ENCODE results near the gene HNRNPUL1.
"Not testable (repeated sequence)": the region's sequence is repeated elsewhere in the genome, so short reads cannot be mapped to it uniquely, and the experiment has no call there.

HNRNPUL1 gene

DNA sequence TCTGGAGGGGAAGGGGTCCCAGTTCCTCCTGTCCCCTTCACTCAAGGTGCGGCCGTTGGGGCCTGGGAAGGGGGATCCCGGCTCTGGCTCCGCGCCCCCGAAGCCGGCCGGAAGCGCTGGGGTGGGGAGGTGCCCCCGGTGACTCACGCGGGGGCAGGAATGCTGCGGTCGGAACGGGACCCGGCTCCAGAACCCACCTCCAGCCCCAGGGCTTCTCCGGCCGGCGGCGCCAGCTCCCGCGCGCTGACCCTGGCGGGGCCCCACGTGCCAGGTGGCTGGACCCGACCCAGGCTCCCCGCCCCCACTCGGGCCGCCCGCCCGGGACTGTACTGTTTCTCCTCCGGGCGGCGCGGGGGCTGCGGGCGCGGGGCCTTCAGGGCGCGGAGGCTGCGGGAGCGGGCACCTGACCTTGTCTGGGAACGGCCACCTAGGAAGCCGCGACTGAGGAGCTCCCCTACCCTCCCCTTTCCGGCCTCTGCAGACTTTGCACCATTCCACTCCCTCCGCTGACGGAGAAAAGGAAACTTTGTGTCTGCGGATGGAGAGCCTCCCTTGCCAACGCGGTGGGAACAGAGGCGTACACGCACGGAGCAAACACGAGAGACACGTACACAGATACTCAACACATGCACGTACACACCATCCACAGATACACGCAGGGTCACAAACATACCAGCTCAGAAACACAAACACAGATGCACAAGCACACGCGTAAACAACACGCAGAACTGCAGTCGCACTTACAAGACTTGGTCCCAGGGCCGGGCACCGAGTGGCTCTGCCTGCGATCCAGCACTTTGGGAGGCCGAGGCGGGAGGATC is 37.9 kb upstream of the HNRNPUL1 start:
- Mint-ChIP-seq H3K36me3 (ENCODE audit: low read depth) (no peaks in the 10 kb centered on the region), H3K9me3 (no peaks in the 10 kb centered on the region), H3K4me1 (ENCODE audit: low read depth) (peaks cover 11% of the 10 kb centered on the region), H3K4me3 (peak overlapping the region; percentile 88), H3K27me3 (ENCODE audit: low read depth) (peaks cover 14% of the 10 kb centered on the region), H3K27ac (peak overlapping the region; percentile 50)
- peak; percentile 49 for DNase-seq (ENCODE audit: low spot score)

DNA sequence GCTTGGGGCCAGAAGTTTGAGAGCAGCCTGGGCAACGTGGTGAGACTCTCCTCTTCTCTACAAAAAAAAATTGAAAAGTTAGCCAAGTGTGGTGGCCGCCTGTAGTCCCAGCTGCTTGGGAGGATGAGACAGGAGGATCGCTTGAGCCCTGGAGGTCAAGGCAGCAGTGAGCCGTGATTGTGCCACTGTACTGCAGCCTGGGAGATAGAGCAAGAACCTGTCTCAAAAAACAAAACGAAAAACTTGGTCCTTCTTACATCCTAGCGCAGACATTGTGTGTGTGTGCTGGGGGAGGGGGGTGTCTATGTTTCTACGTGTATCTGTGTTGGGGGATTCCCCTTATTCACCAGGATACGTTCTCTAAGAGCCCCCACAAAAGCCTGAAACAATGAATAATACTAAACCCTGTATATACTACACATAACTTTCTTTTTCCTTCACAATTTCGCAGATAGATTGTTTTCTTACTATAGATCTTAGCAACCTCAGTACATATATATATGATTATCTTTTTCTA is 37.2 kb upstream of the HNRNPUL1 start:
- Mint-ChIP-seq H3K4me3 (peak overlapping the region; percentile 88), H3K27ac (no peak overlapping the region), H3K36me3 (ENCODE audit: low read depth) (no peaks in the 10 kb centered on the region)

DNA sequence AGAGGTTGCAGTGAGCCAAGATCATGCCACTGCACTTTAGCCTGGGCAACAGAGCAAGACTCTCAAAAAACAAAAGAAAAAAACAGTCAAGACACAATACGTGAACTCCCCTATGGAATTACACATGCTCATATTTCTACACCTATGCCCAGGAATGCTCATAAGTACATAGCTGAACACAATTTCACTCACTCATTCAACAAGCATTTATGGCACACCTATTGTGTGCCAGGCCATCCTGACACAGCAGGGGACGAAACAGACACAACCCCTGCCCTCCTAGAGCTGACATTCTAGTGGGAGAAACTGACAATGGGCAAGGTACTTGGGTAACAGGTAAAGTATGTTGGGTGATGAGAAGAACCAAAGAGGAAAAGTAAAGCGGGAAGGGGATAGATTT is 35.7 kb upstream of the HNRNPUL1 start:
- no peaks in the 10 kb centered on the region for H3K36me3 Mint-ChIP-seq (ENCODE audit: low read depth)
- no peak overlapping the region for H3K4me3 Mint-ChIP-seq
- no peak for DNase-seq (ENCODE audit: low spot score)
- H3K27me3 Mint-ChIP-seq (ENCODE audit: low read depth): peaks cover 8% of the 10 kb centered on the region
- H3K9me3 Mint-ChIP-seq: no peaks in the 10 kb centered on the region
- H3K4me1 Mint-ChIP-seq (ENCODE audit: low read depth): peaks cover 11% of the 10 kb centered on the region
- H3K27ac Mint-ChIP-seq: no peak overlapping the region

More for the DNA sequence above, 37.2 kb upstream of the HNRNPUL1 start:
- no peak for DNase-seq (ENCODE audit: low spot score)
- Mint-ChIP-seq H3K27me3 (ENCODE audit: low read depth) (peaks cover 13% of the 10 kb centered on the region), H3K9me3 (no peaks in the 10 kb centered on the region), H3K4me1 (ENCODE audit: low read depth) (peaks cover 11% of the 10 kb centered on the region)

DNA sequence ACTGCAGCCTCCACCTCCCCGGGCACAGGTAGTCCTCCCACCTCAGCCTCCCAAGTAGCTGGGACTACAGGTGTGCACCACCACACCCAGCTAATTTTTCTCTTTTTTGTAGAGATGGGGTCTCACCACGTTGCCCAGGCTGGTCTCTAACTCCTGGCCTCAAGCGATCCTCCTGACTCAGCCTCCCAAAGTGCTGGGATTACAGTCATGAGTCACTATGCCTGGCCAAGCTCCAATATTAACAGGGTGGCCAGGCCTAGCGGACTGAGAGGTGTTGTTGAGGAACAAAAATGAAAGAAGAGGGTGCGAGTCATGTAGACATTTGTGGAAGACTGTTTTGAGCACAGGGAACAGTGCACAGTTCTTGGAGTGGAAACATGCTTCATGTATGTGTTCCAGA is 34.8 kb upstream of the HNRNPUL1 start:
- peaks cover 11% of the 10 kb centered on the region for H3K4me1 Mint-ChIP-seq (ENCODE audit: low read depth)
- not testable (repeated sequence) for H3K4me3 Mint-ChIP-seq; H3K27ac Mint-ChIP-seq; H3K9me3 Mint-ChIP-seq; DNase-seq (ENCODE audit: low spot score); H3K27me3 Mint-ChIP-seq (ENCODE audit: low read depth); H3K36me3 Mint-ChIP-seq (ENCODE audit: low read depth)

DNA sequence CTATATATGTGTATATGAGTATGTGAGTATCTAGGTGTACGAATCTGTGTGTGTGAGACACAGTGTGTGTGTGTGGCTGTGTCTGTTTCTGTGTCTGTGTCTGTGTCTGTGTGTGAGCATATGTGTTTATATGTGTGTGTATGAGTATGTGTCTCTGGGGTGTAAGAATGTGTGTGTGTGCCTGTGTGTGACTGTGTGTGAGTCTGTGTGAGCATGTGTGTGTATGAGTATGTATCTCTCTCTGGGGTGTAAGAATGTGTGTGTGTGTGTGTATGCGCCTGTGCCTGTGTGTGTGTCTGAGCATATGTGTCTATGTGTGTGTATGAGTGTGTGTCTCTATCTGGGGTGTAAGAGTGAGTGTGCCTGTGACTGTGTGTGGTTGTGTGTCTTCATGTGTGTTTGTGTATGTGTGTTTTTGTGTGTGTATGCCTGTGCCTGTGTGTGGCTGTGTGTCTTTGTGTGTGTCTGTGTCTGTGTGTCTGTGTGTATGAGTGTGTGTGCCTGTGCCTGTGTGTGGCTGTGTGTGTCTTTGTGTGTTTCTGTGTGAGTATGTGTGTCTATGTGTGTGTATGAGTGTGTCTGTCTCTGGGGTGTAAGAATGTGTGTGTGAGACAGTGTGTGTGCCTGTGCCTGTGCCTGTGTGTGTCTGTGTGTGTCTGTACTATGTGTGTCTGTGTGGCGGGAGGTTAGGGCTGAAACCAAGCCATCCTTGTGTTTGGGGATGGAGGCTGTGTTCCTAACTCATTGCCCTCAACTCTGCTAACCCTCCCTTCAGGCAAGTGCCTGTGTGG is 33.9 kb upstream of the HNRNPUL1 start:
- peaks cover 3% of the 10 kb centered on the region for H3K27me3 Mint-ChIP-seq (ENCODE audit: low read depth)

DNA sequence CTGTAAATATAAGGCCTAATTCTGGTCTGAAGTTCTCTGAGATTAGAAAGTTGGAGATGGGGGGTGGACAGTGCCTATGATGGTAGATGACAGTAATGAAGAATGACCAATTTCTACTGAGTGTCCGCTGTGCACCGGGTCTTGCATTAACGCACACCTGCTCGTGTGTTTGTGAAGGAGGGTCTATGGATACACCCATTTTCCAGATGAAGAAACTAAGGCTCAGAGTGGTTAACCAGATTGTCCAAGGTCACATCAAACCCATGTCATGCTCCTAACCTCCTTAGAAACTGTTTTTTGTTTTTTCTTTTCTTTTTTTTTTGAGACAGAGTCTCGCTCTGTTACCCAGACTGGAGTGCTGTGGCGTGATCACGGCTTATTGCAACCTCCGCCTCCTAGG is 31.5 kb upstream of the HNRNPUL1 start:
- Mint-ChIP-seq H3K4me1 (ENCODE audit: low read depth) (no peaks in the 10 kb centered on the region), H3K9me3 (no peaks in the 10 kb centered on the region), H3K4me3 (no peak overlapping the region), H3K36me3 (ENCODE audit: low read depth) (no peaks in the 10 kb centered on the region), H3K27me3 (ENCODE audit: low read depth) (no peaks in the 10 kb centered on the region), H3K27ac (no peak overlapping the region)
- DNase-seq (ENCODE audit: low spot score): no peak

More for the DNA sequence above, 33.9 kb upstream of the HNRNPUL1 start:
- Mint-ChIP-seq H3K4me1 (ENCODE audit: low read depth) (peaks cover 11% of the 10 kb centered on the region), H3K4me3 (no peak overlapping the region), H3K27ac (no peak overlapping the region), H3K9me3 (no peaks in the 10 kb centered on the region), H3K36me3 (ENCODE audit: low read depth) (no peaks in the 10 kb centered on the region)
- DNase-seq (ENCODE audit: low spot score): no peak

DNA sequence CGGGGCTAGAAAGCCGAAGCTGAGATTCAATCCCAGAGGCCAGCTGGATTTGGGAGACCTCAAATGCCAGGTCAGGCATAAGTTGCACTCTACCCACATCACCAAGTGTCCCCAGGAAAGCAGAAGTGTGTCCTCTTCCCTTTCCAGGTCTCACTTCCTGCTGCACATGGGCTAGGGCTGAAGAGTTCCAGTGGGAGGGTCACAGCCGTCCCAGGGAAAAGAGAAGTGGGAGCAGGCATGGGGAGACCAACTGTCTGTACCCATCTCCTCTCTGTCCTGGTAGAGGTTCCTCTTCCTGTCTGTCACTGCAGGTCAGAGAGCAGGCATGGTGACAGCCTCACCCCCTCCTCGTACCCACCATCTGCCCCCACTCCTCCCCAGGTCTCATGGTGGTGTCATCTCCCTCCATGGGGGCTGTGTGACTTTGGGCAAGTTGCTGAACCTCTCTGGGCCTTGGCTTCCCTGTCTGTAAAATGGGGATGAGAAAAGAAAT is 30.4 kb upstream of the HNRNPUL1 start:
- H3K36me3 Mint-ChIP-seq (ENCODE audit: low read depth): no peaks in the 10 kb centered on the region
- no peaks in the 10 kb centered on the region for H3K4me1 Mint-ChIP-seq (ENCODE audit: low read depth)
- no peaks in the 10 kb centered on the region for H3K9me3 Mint-ChIP-seq
- H3K4me3 Mint-ChIP-seq: no peak overlapping the region
- no peak for DNase-seq (ENCODE audit: low spot score)
- no peaks in the 10 kb centered on the region for H3K27me3 Mint-ChIP-seq (ENCODE audit: low read depth)
- no peak overlapping the region for H3K27ac Mint-ChIP-seq

DNA sequence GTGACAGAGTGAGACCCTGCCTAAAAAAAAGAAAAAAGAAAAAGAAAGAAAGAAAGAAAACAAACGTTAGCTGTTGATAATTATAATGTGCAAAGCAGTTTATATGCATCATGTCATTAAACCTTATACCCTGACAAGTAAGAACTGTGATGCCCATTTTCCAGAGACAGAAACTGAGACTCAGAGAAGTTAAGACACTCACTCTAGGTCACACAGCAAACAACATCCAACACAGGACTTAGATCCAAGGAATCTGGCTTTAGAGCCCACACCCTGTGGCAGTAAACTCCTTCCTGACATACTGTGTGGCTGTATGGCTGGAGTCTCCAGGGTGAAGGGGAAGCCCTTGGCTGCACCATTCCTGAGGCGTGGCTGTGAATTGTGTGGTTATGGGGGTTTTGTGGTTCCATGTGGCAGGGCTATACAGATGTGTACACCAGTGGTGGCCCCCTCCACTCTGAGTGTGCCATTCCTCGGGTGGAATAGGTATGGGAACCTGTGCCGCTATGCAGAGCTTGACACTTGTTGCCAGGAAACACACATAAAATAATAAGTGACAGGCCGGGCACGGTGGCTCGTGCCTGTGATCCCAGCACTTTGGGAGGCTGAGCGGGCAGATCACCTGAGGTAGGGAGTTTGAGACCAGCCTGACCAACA is 29.5 kb upstream of the HNRNPUL1 start:
- Mint-ChIP-seq H3K27me3 (ENCODE audit: low read depth) (no peaks in the 10 kb centered on the region), H3K27ac (no peak overlapping the region), H3K36me3 (ENCODE audit: low read depth) (no peaks in the 10 kb centered on the region), H3K4me1 (ENCODE audit: low read depth) (no peaks in the 10 kb centered on the region), H3K4me3 (no peak overlapping the region), H3K9me3 (no peaks in the 10 kb centered on the region)
- DNase-seq (ENCODE audit: low spot score): no peak

DNA sequence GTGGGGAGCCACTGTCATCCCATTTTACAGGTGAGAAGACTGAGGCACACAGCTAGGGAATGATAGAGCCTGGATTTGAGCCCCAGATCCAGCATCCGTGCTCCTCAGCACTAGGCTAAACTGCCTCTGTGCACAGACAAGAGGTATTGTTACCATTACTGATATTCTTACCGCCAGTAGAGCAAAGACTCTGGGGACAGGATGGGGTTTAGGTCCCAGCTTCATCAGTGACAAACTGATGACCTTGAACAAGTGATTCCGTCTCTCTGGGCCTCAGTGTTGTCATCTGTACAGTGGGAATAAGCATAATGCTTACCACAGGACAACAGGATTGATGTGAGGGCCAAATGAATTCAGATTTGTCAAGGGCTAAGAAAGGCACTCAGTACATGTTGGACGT is 28.7 kb upstream of the HNRNPUL1 start:
- no peaks in the 10 kb centered on the region for H3K4me1 Mint-ChIP-seq (ENCODE audit: low read depth)
- DNase-seq (ENCODE audit: low spot score): no peak
- H3K27ac Mint-ChIP-seq: no peak overlapping the region

DNA sequence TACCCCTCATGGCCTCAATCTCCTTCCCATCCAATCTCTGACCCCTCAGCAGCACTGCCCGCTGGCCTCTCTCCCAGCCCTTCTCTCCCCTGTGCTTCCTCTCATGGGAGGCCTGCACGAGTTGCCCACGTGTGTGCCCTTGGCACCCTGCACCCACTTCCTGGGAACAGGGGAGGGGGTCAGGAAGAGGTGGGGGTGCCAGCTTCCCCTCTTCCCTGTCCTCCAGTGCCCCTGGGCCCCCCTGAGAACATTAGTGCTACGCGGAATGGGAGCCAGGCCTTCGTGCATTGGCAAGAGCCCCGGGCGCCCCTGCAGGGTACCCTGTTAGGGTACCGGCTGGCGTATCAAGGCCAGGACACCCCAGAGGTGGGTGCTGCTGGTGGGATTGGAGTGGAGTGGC is 25.9 kb upstream of the HNRNPUL1 start:
- Mint-ChIP-seq H3K27ac (no peak overlapping the region), H3K27me3 (ENCODE audit: low read depth) (no peaks in the 10 kb centered on the region), H3K4me3 (no peak overlapping the region), H3K9me3 (no peaks in the 10 kb centered on the region), H3K4me1 (ENCODE audit: low read depth) (no peaks in the 10 kb centered on the region), H3K36me3 (ENCODE audit: low read depth) (no peaks in the 10 kb centered on the region)
- no peak for DNase-seq (ENCODE audit: low spot score)

More for the DNA sequence above, 28.7 kb upstream of the HNRNPUL1 start:
- no peaks in the 10 kb centered on the region for H3K27me3 Mint-ChIP-seq (ENCODE audit: low read depth)
- H3K9me3 Mint-ChIP-seq: no peaks in the 10 kb centered on the region
- H3K36me3 Mint-ChIP-seq (ENCODE audit: low read depth): no peaks in the 10 kb centered on the region
- no peak overlapping the region for H3K4me3 Mint-ChIP-seq

DNA sequence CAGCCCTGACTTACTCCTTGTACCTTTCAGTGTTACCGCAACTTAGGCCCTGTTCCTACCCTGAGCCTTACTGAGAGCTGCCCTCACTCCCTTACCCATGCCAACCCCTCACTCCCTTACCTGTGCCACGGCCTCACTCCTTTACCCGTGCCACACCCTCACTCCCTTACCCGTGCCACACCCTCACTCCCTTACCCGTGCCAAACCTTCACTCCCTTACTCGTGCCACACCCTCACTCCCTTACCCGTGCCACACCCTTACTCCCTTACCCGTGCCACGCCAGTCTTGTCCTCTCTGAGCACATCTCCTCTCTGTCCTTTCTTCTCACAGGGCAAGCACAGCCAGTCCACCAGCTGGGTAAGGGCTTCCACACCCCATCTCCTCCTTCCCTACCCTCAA is 24.8 kb upstream of the HNRNPUL1 start:
- no peak overlapping the region for H3K4me3 Mint-ChIP-seq
- H3K9me3 Mint-ChIP-seq: no peaks in the 10 kb centered on the region
- H3K36me3 Mint-ChIP-seq (ENCODE audit: low read depth): no peaks in the 10 kb centered on the region
- no peaks in the 10 kb centered on the region for H3K4me1 Mint-ChIP-seq (ENCODE audit: low read depth)
- no peak overlapping the region for H3K27ac Mint-ChIP-seq
- DNase-seq (ENCODE audit: low spot score): no peak
- no peaks in the 10 kb centered on the region for H3K27me3 Mint-ChIP-seq (ENCODE audit: low read depth)

DNA sequence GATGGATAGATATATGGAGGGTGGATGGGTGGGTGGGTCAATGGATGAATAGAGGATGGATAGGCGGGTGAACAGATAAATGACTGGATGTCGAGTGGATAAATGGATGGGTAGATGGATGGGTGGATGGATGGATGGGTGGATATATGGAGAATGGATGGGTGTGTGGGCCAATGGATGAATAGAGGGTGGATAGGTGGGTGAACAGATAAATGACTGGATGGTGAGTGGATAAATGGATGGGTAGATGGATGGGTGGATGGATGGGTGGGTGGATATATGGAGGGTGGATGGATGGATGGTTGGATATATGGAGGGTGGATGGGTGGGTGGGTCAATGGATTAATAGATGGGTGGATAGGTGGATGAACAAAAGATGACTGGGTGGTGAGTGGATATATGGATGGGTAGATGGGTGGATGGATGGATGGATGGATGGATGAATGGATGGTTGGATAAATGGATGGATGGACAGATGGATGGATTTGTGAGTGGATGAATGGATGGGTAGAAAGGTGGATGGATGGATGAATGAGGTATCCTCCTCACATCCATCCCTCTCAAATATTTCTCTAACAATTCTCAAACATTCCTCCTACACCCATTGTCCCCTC is 24.1 kb upstream of the HNRNPUL1 start:
- H3K4me3 Mint-ChIP-seq: no peak overlapping the region
- no peaks in the 10 kb centered on the region for H3K9me3 Mint-ChIP-seq
- H3K27ac Mint-ChIP-seq: no peak overlapping the region
- H3K36me3 Mint-ChIP-seq (ENCODE audit: low read depth): no peaks in the 10 kb centered on the region
- no peaks in the 10 kb centered on the region for H3K4me1 Mint-ChIP-seq (ENCODE audit: low read depth)
- H3K27me3 Mint-ChIP-seq (ENCODE audit: low read depth): no peaks in the 10 kb centered on the region
- no peak for DNase-seq (ENCODE audit: low spot score)

DNA sequence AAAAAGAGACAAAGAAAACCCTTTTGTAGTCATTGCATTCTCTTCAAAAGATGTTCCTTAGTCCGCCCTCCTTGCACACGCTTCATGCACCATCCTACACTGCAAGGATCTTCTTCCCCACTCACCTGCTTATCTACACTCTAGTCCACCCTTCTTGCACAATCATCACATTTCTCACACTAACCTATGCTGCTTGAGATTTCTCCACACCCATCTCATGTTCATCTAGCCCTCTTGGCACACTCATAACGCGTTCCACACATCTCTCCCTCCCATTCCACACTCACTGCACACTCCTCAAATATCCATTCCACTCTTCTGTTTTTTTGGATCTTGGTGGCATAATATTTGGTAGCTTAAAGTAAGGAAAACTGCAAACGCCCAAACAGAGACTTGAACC is 22.3 kb upstream of the HNRNPUL1 start:
- Mint-ChIP-seq H3K36me3 (ENCODE audit: low read depth) (no peaks in the 10 kb centered on the region), H3K27me3 (ENCODE audit: low read depth) (no peaks in the 10 kb centered on the region), H3K4me3 (no peak overlapping the region), H3K9me3 (no peaks in the 10 kb centered on the region), H3K27ac (no peak overlapping the region), H3K4me1 (ENCODE audit: low read depth) (no peaks in the 10 kb centered on the region)
- no peak for DNase-seq (ENCODE audit: low spot score)
